Cardiac muscle cell (in vitro differentiated cells and primary cell): ENCODE results near the gene NDUFB4. TPM values are rescaled to one million over a fixed set of nuclear protein-coding genes. Genes with fewer than 3 reads are reported as not detected.
"Not testable (repeated sequence)": the region's sequence is repeated elsewhere in the genome, so short reads cannot be mapped to it uniquely, and the experiment has no call there.

Experiments used
- DNase-seq, 2 donors: peaks; one replicate each; pipeline versions ENCODE4 v3.0.0 to v3.0.0-alpha.2; 2010 to 2017; ENCODE audit warnings: low read depth in 1 of 2, low spot score in 1 of 2
- H3K27ac ChIP-seq: fragments of 200-600 bp; sonication (generic); 2 replicates; pipeline ENCODE4 v1.5.1; 2016
- H3K27me3 ChIP-seq: fragments of 200-600 bp; sonication (generic); 2 replicates; pipeline ENCODE4 v1.6.0; 2016; ENCODE audit warnings: control low read depth
- H3K36me3 ChIP-seq: fragments of 200-600 bp; sonication (generic); 2 replicates; pipeline ENCODE4 v1.5.1; 2016; ENCODE audit warnings: control low read depth
- H3K4me1 ChIP-seq: fragments of 200-600 bp; sonication (generic); 2 replicates; pipeline ENCODE4 v1.8.1; 2017; ENCODE audit warnings: low read depth, mild to moderate bottlenecking, mixed run types
- H3K4me3 ChIP-seq: fragments of 200-600 bp; sonication (generic); 2 replicates; pipeline ENCODE4 v1.5.1; 2016; ENCODE audit warnings: mild to moderate bottlenecking
- H3K9me3 ChIP-seq: fragments of 200-600 bp; sonication (generic); 2 replicates; pipeline ENCODE4 v1.5.1; 2017; ENCODE audit warnings: low read depth, mild to moderate bottlenecking, control low read depth
- polyA plus RNA-seq: library from polyadenylated mRNA; unstranded; fragments of >200 nt; fragmentation: Nextera tagmentation; extraction: Ambion mirVana; gene quantifications from 2 replicates; pipeline ENCODE4 v1.2.1, GENCODE V29; 2016
- total RNA-seq: library from RNA; depleted of rRNA; stranded (reverse); fragments of >200 nt; gene quantifications from 2 replicates; pipeline ENCODE4 v1.2.3, GENCODE V29; 2016
- TF ChIP-seq, protein P1 (sequence below): IDR thresholded peaks from 2 replicates; pipeline ENCODE4 v1.5.1; 2012; ENCODE audit warnings: low read depth, mild to moderate bottlenecking, low read length

NDUFB4 gene
- total and polyA plus RNA-seq, 2 experiments from 2014 or later: 67.0 to 396 TPM

DNA sequence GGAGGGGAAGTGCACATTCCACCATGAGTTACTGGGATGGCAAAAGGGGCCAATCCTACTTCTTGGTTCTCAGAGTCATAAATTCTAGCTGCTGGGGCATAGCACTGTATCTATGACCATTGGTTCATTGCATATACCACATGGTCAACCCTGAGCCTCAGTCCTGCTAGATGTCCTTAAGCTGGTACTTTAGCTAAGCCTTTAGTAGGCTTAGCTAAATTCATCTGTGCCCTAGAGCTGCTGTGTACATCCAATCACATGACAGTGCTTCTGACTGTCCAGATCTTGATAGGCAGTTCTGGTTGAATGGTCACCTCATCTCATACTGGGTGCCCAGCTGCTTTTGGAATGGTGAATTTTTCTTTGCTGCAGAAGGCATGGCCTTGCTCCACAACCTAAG is 8.2 kb downstream of the NDUFB4 start:
- Histone ChIP-seq H3K27ac (no peak overlapping the region), H3K36me3 (peaks cover 8% of the 10 kb centered on the region), H3K9me3 (no peaks in the 10 kb centered on the region), H3K4me1 (peaks cover 11% of the 10 kb centered on the region), H3K27me3 (no peaks in the 10 kb centered on the region), H3K4me3 (no peak overlapping the region)
- TF ChIP-seq, protein P1, sequence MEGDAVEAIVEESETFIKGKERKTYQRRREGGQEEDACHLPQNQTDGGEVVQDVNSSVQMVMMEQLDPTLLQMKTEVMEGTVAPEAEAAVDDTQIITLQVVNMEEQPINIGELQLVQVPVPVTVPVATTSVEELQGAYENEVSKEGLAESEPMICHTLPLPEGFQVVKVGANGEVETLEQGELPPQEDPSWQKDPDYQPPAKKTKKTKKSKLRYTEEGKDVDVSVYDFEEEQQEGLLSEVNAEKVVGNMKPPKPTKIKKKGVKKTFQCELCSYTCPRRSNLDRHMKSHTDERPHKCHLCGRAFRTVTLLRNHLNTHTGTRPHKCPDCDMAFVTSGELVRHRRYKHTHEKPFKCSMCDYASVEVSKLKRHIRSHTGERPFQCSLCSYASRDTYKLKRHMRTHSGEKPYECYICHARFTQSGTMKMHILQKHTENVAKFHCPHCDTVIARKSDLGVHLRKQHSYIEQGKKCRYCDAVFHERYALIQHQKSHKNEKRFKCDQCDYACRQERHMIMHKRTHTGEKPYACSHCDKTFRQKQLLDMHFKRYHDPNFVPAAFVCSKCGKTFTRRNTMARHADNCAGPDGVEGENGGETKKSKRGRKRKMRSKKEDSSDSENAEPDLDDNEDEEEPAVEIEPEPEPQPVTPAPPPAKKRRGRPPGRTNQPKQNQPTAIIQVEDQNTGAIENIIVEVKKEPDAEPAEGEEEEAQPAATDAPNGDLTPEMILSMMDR: no peak
- DNase-seq: no peak

- Histone ChIP-seq H3K36me3 (peaks cover 8% of the 10 kb centered on the region), H3K4me3 (no peak overlapping the region), H3K4me1 (peaks cover 8% of the 10 kb centered on the region), H3K27me3 (no peaks in the 10 kb centered on the region), H3K9me3 (no peaks in the 10 kb centered on the region), H3K27ac (no peak overlapping the region)
- no peak for DNase-seq
- TF ChIP-seq, protein P1: no peak
Observed at GRCh38 chr3:120604784-120605183, 8.6 kb downstream of the NDUFB4 start.

DNA sequence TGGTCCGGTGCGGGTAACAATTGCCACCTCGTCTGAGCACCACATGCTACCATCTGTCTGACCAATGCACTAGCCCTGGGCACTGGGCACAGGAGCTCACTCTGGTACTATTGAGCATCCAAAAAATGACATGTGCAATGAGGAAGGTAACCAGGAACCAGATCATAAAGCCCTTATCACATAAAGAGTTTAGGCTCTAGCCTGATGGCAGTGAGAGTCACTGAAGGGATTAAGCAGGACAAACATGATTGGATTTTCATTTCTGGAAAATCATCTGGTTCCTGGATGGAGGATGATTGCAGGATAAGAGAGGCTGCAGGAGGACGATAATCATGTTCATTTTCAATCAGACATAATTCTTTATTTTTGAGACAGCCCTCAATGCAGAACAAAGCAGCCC is 12.4 kb downstream of the NDUFB4 start:
- Histone ChIP-seq H3K4me1 (no peaks in the 10 kb centered on the region), H3K4me3 (no peak overlapping the region), H3K27me3 (no peaks in the 10 kb centered on the region), H3K36me3 (no peaks in the 10 kb centered on the region), H3K27ac (no peak overlapping the region), H3K9me3 (no peaks in the 10 kb centered on the region)
- TF ChIP-seq, protein P1: no peak
- DNase-seq: no peak

GRCh38 chr3:120614765-120615164 is 18.6 kb downstream of the NDUFB4 start:
- H3K27me3 ChIP-seq: no peaks in the 10 kb centered on the region
- no peak overlapping the region for H3K4me3 ChIP-seq
- TF ChIP-seq, protein P1: no peak
- no peaks in the 10 kb centered on the region for H3K9me3 ChIP-seq
- H3K27ac ChIP-seq: no peak overlapping the region
- DNase-seq: no peak
- H3K4me1 ChIP-seq: no peaks in the 10 kb centered on the region
- no peaks in the 10 kb centered on the region for H3K36me3 ChIP-seq

DNA sequence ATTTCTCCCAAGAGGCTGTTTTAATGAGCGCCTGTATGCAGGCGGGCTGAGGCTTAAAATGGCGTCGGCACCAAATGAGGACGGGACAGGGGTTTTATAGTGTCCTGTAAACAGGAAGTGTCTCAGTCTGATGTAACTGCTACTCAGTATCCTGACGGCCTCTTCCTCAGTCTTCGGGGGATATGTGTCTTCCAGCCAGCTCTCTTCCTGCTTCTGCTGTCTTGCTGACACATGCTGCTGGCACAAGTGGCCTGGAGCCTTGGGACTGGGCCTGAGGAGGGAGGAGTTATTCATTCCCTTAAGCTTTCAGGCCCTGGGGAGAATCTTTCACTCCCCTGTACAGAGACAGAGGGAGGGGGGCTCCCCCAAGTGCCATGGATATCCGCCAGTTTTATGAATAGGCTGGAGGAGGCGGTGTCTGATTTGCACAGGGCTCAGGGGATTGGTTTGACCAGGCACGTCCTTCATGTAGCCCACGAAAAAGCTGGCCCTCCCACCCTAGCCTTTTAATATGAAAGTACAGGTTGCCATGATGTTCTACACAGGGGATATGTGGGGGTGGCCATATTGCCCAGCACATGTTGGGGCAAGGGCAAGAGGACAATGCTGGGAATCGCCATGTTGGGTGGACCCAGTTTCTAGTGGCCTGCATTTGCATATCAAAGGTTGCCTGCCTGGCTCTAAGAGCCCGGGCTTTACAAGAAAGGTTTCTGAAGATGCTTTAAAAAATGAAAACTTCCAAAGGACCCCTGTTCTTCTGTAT is 19.9 kb downstream of the NDUFB4 start:
- DNase-seq: peak in 1 of 2 donors; percentile 86
- TF ChIP-seq, protein P1: no peak
- Histone ChIP-seq H3K27me3 (no peaks in the 10 kb centered on the region), H3K9me3 (no peaks in the 10 kb centered on the region), H3K4me3 (no peak overlapping the region), H3K36me3 (no peaks in the 10 kb centered on the region), H3K4me1 (no peaks in the 10 kb centered on the region), H3K27ac (no peak overlapping the region)

GRCh38 chr3:120616745-120617144 is 20.6 kb downstream of the NDUFB4 start:
- H3K36me3 ChIP-seq, H3K4me1 ChIP-seq, H3K27ac ChIP-seq, H3K27me3 ChIP-seq, H3K4me3 ChIP-seq, DNase-seq, H3K9me3 ChIP-seq: not testable (repeated sequence)
